ENCODE measurements around the gene ATP4B.
"Not testable (repeated sequence)": the region's sequence is repeated elsewhere in the genome, so short reads cannot be mapped to it uniquely, and the experiment has no call there.

ATP4B gene

GRCh38 chr13:113624235-113624587, 33.8 kb downstream of the ATP4B start:
- no peak for DNase-seq

GRCh38 chr13:113623491-113624234, 34.3 kb downstream of the ATP4B start:
- DNase-seq = peak; percentile 46

- DNase-seq = no peak
These were observed 35.1 kb downstream of the ATP4B start for GRCh38 chr13:113622791-113623490.

- DNase-seq = not testable (repeated sequence)
These were observed 35.9 kb downstream of the ATP4B start for GRCh38 chr13:113621986-113622550.

GRCh38 chr13:113621498-113621897, 36.5 kb downstream of the ATP4B start:
- not testable (repeated sequence) for DNase-seq

GRCh38 chr13:113621046-113621445, 37.0 kb downstream of the ATP4B start:
- DNase-seq = no peak

GRCh38 chr13:113620036-113620796, 37.8 kb downstream of the ATP4B start:
- no peak for DNase-seq

GRCh38 chr13:113618455-113618854, 39.5 kb downstream of the ATP4B start:
- no peak for DNase-seq

- DNase-seq = no peak
These were observed 40.0 kb downstream of the ATP4B start for GRCh38 chr13:113617961-113618360.

GRCh38 chr13:113616991-113617749, 40.8 kb downstream of the ATP4B start:
- peak; percentile 63 for DNase-seq

- DNase-seq = peak; percentile 46
These were observed 41.6 kb downstream of the ATP4B start for GRCh38 chr13:113616281-113616906.

GRCh38 chr13:113613789-113614379, 44.1 kb downstream of the ATP4B start:
- no peak for DNase-seq

GRCh38 chr13:113612607-113613006, 45.4 kb downstream of the ATP4B start:
- DNase-seq = no peak

GRCh38 chr13:113611996-113612395, 46.0 kb downstream of the ATP4B start:
- no peak for DNase-seq

- DNase-seq = no peak
These were observed 47.7 kb downstream of the ATP4B start for GRCh38 chr13:113610266-113610665.

- DNase-seq = no peak
These were observed 48.4 kb downstream of the ATP4B start for GRCh38 chr13:113609616-113610015.

- DNase-seq = no peak
These were observed 48.9 kb downstream of the ATP4B start for GRCh38 chr13:113608967-113609533.

- no peak for DNase-seq
These were observed 49.9 kb downstream of the ATP4B start for GRCh38 chr13:113607889-113608635.

GRCh38 chr13:113607056-113607888, 50.7 kb downstream of the ATP4B start:
- no peak for DNase-seq

All from eye (tissue), 1 donor.